SU-DHL-6 (cell line): Measurements from ENCODE around the gene THSD7A.

Experiments
- EZH2phosphoT487 ChIP-seq: fragments of 200-600 bp; sonication (generic), shearing (Covaris generic); conservative IDR thresholded peaks from 2 replicates; pipeline ENCODE4 v1.6.1; 2018; ENCODE audit warnings: mild to moderate bottlenecking, antibody characterized with exemption, low read length, moderate library complexity, mixed read lengths
- TF ChIP-seq, protein P1 (sequence below): fragments of 200-600 bp; sonication (generic); IDR thresholded peaks from one replicate; pipeline ENCODE4 v1.5.1; 2017; ENCODE audit warnings: antibody characterized with exemption, mild to moderate bottlenecking, low read length, moderate library complexity; ENCODE audit not compliant: insufficient read depth, poor library complexity, severe bottlenecking

DNA sequence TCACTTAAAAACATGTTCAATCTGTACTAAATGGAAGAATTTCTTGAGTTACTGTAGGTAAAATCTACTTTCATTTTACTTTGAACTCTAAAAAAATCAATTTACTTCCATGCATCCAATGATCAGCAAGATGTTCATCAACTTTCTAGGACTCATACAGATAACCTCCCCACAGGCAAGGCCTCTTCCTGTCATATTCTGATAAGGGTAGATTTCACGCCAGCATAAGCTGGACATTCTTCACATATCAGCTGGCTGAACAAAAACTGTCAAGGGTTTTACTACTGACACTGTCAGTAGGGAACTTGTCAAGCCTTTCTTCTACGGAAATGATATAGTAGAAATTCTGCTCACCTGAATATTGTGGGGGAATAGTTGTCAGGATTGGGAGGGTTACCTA is 244.9 kb downstream of the THSD7A start:
- TF ChIP-seq, protein P1, sequence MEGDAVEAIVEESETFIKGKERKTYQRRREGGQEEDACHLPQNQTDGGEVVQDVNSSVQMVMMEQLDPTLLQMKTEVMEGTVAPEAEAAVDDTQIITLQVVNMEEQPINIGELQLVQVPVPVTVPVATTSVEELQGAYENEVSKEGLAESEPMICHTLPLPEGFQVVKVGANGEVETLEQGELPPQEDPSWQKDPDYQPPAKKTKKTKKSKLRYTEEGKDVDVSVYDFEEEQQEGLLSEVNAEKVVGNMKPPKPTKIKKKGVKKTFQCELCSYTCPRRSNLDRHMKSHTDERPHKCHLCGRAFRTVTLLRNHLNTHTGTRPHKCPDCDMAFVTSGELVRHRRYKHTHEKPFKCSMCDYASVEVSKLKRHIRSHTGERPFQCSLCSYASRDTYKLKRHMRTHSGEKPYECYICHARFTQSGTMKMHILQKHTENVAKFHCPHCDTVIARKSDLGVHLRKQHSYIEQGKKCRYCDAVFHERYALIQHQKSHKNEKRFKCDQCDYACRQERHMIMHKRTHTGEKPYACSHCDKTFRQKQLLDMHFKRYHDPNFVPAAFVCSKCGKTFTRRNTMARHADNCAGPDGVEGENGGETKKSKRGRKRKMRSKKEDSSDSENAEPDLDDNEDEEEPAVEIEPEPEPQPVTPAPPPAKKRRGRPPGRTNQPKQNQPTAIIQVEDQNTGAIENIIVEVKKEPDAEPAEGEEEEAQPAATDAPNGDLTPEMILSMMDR: no peak
- no peak for TF ChIP-seq EZH2phosphoT487
